Osteoblast (primary cell): ENCODE data around the gene PRKAG3. TPM values are rescaled to one million over a fixed set of nuclear protein-coding genes. Genes with fewer than 3 reads are reported as not detected.

ENCODE experiments used
- DNase-seq: peaks from one replicate; pipeline ENCODE4 v3.0.0; 2011; ENCODE audit warnings: low spot score, mixed read lengths; ENCODE audit not compliant: insufficient read length; ENCODE audit errors: missing footprints
- H2AFZ ChIP-seq: 2 replicates; pipeline ENCODE4 v1.6.0; 2011; ENCODE audit warnings: mild to moderate bottlenecking, low read length
- H3K27ac ChIP-seq: 2 replicates; pipeline ENCODE4 v1.5.1; 2011; ENCODE audit warnings: mild to moderate bottlenecking, low read depth, low read length, moderate library complexity
- H3K27me3 ChIP-seq: 2 replicates; pipeline ENCODE4 v1.6.0; 2012; ENCODE audit warnings: mild to moderate bottlenecking, control low read depth, inconsistent platforms, low read length, moderate library complexity; ENCODE audit not compliant: insufficient read depth
- H3K36me3 ChIP-seq: 2 replicates; pipeline ENCODE4 v1.5.1; 2011; ENCODE audit warnings: mild to moderate bottlenecking, low read length, control low read depth, moderate library complexity; ENCODE audit not compliant: insufficient read depth
- H3K4me1 ChIP-seq: 2 replicates; pipeline ENCODE4 v1.5.1; 2011; ENCODE audit warnings: mild to moderate bottlenecking, low read length, control low read depth, moderate library complexity; ENCODE audit not compliant: insufficient read depth
- H3K4me2 ChIP-seq: 2 replicates; pipeline ENCODE4 v1.6.0; 2011; ENCODE audit warnings: mild to moderate bottlenecking, low read length; ENCODE audit not compliant: insufficient read depth
- H3K4me3 ChIP-seq: fragments of 200-600 bp; sonication (generic); 3 replicates; pipeline ENCODE4 v1.5.1; 2012; ENCODE audit warnings: mild to moderate bottlenecking, low read length, inconsistent platforms; ENCODE audit not compliant: insufficient read depth
- H3K79me2 ChIP-seq: 2 replicates; pipeline ENCODE4 v1.6.0; 2012; ENCODE audit warnings: mild to moderate bottlenecking, low read length, control low read depth, inconsistent platforms; ENCODE audit not compliant: insufficient read depth
- H3K9me3 ChIP-seq: 2 replicates; pipeline ENCODE4 v1.5.1; 2011; ENCODE audit warnings: low read depth, low read length, control low read depth
- H4K20me1 ChIP-seq: 2 replicates; pipeline ENCODE4 v1.6.0; 2012; ENCODE audit warnings: mild to moderate bottlenecking, low read length, control low read depth; ENCODE audit not compliant: insufficient read depth
- total RNA-seq: library from RNA; depleted of rRNA; stranded (reverse); fragments of >200 nt; gene quantifications from 2 replicates; pipeline ENCODE4 v1.2.3, GENCODE V29; 2012
- TF ChIP-seq, protein P1 (sequence below): IDR thresholded peaks from 2 replicates; pipeline ENCODE4 v1.5.1; 2011; ENCODE audit warnings: mild to moderate bottlenecking, low read depth, low read length, moderate library complexity; ENCODE audit errors: extremely low read depth

PRKAG3 gene
- total RNA-seq, 1 donor: under 0.01 TPM

DNA sequence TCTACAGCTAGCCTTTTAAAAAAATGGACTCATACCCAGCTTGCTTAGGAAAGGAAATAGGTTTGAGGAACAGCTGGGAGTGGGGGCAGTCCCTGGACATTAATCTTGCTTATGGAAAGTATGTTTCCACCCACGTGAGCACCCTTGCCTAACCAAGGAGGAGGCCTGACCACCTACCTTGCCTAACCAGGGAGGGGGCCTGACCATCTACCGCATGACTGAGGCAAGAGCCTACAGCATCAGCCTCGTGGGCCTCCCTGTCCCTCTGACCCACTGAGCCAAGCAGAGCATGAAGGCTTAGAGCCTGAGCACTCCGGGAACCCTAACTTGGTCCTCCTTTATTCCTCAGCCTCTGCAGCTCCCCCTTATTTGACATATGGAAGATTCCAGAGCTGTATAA is 20.2 kb downstream of the PRKAG3 start:
- Histone ChIP-seq H2AFZ (no peak overlapping the region), H3K79me2 (no peaks in the 10 kb centered on the region), H3K4me3 (no peak overlapping the region), H3K27ac (no peak overlapping the region), H3K4me1 (peaks cover 5% of the 10 kb centered on the region), H3K9me3 (no peaks in the 10 kb centered on the region), H4K20me1 (peaks cover 3% of the 10 kb centered on the region), H3K27me3 (peaks cover 13% of the 10 kb centered on the region), H3K36me3 (no peaks in the 10 kb centered on the region), H3K4me2 (no peak overlapping the region)
- DNase-seq: no peak
- TF ChIP-seq, protein P1, sequence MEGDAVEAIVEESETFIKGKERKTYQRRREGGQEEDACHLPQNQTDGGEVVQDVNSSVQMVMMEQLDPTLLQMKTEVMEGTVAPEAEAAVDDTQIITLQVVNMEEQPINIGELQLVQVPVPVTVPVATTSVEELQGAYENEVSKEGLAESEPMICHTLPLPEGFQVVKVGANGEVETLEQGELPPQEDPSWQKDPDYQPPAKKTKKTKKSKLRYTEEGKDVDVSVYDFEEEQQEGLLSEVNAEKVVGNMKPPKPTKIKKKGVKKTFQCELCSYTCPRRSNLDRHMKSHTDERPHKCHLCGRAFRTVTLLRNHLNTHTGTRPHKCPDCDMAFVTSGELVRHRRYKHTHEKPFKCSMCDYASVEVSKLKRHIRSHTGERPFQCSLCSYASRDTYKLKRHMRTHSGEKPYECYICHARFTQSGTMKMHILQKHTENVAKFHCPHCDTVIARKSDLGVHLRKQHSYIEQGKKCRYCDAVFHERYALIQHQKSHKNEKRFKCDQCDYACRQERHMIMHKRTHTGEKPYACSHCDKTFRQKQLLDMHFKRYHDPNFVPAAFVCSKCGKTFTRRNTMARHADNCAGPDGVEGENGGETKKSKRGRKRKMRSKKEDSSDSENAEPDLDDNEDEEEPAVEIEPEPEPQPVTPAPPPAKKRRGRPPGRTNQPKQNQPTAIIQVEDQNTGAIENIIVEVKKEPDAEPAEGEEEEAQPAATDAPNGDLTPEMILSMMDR: no peak

DNA sequence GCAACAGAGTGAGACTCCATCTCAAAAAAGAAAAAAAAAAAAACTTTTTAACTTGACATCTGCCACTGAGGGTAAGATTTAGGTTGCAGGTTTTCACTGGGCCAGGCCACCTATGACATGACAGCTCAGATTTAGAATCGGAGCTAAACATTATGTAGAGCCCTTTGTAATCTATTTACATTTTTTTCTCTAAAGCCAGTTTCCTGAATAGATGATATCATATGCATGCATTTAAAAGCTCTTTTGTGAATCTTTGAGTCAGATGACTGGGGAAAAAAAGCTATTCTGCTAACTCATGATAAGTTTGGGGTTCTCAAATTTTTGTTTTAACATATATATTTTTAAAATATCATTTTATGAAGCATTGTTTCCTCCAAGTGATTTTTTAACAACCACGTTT is 21.3 kb downstream of the PRKAG3 start:
- no peak overlapping the region for H2AFZ ChIP-seq
- H3K4me3 ChIP-seq: no peak overlapping the region
- peaks cover 13% of the 10 kb centered on the region for H3K27me3 ChIP-seq
- H3K36me3 ChIP-seq: no peaks in the 10 kb centered on the region
- H3K27ac ChIP-seq: no peak overlapping the region
- peaks cover 3% of the 10 kb centered on the region for H4K20me1 ChIP-seq
- H3K4me1 ChIP-seq: peaks cover 13% of the 10 kb centered on the region
- no peaks in the 10 kb centered on the region for H3K79me2 ChIP-seq
- no peak overlapping the region for H3K4me2 ChIP-seq
- no peaks in the 10 kb centered on the region for H3K9me3 ChIP-seq
- TF ChIP-seq, protein P1: no peak
- no peak for DNase-seq

DNA sequence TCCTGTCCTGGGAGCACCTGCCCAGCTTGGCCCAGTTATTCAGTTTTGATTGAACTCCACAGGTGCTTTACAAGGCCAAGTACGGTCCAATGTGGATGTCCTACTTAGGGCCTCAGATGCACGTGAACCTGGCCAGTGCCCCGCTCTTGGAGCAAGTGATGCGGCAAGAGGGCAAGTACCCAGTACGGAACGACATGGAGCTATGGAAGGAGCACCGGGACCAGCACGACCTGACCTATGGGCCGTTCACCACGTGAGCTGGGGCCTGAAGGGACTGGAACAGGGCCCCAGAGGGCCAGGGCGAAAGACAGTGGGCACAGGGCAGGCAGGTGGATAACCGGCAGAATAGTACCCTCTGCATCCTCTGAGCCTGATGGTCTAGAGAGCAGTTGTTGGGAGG is 22.1 kb downstream of the PRKAG3 start:
- peaks cover 13% of the 10 kb centered on the region for H3K27me3 ChIP-seq
- H3K36me3 ChIP-seq: no peaks in the 10 kb centered on the region

DNA sequence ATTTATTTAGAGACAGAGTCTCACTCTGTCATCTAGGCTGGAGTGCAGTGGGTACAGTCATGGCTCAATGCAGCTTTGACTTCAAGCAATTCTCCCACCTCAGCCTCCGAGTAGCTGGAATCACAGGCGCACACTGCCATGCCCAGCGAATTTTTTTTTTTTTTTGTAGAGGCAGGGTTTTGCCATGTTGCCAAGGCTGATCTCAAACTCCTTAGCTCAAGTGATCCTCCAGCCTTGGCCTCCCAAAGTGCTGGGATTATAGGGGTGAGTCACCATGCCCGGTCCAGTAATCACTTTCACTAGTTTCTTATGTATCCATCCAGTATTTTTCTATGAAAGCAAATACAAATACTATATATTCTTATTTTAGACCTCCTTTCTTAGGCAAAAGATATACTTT is 24.0 kb downstream of the PRKAG3 start:
- TF ChIP-seq, protein P1: no peak
- no peak overlapping the region for H3K4me3 ChIP-seq
- H3K27me3 ChIP-seq: peaks cover 13% of the 10 kb centered on the region
- no peak for DNase-seq
- H3K27ac ChIP-seq: no peak overlapping the region
- no peaks in the 10 kb centered on the region for H3K36me3 ChIP-seq
- peaks cover 16% of the 10 kb centered on the region for H3K4me1 ChIP-seq
- no peak overlapping the region for H3K4me2 ChIP-seq
- no peaks in the 10 kb centered on the region for H3K9me3 ChIP-seq
- no peaks in the 10 kb centered on the region for H3K79me2 ChIP-seq
- no peak overlapping the region for H2AFZ ChIP-seq
- peaks cover 3% of the 10 kb centered on the region for H4K20me1 ChIP-seq

More for the DNA sequence above, 22.1 kb downstream of the PRKAG3 start:
- peaks cover 16% of the 10 kb centered on the region for H3K4me1 ChIP-seq
- no peaks in the 10 kb centered on the region for H3K9me3 ChIP-seq
- no peak overlapping the region for H3K4me2 ChIP-seq
- no peak overlapping the region for H3K27ac ChIP-seq
- H2AFZ ChIP-seq: no peak overlapping the region
- DNase-seq: no peak
- no peaks in the 10 kb centered on the region for H3K79me2 ChIP-seq
- H3K4me3 ChIP-seq: no peak overlapping the region
- H4K20me1 ChIP-seq: peaks cover 3% of the 10 kb centered on the region
- TF ChIP-seq, protein P1: no peak
